ENCODE measurements around the gene ZNF451.

GRCh38 chr6:57198926-57199636 is 109.1 kb downstream of the ZNF451 start:
- TF ChIP-seq EP300 (IDR thresholded peaks at IDR 0.05) = no peak
- TF ChIP-seq CTCF (IDR thresholded peaks at IDR 0.05) = no peak
- TF ChIP-seq HOXA7 (CRISPR knock-in tag; IDR thresholded peaks at IDR 0.05) = no peak
